Measurements from ENCODE around the gene CD177.
"Not testable (repeated sequence)": the region's sequence is repeated elsewhere in the genome, so short reads cannot be mapped to it uniquely, and the experiment has no call there.

CD177 gene

GRCh38 chr19:43380771-43381386, 27.4 kb downstream of the CD177 start:
- no peak for DNase-seq (ENCODE audit: low read depth)

DNA sequence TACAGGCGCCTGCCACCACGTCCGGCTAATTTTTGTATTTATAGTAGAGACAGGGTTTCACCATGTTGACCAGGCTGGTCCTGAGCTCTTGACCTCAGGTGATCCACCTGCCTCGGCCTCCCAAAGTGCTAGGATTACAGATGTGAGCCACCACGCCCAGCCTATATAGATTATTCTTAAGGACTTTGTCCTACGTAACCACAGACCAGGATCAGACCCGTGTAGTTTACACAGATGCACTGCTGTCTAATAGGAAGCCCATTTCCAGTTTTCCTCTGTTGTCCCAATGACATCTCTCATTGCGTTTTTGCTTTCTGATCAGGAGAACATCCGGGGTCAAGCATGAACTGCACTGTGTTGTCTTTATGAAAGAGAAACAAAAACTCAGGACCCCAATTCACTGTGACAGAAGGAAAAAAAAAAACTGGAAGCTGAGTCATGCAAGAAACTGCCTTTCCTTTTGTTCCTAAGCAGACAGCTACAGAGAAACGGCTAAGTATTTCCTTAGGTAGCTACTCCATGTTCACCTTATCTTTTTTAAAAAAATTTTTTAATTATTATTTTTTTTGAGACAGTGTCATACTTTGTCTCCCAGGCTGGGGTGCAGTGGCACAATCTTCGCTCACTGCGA, 29.2 kb downstream of the CD177 start:
- not testable (repeated sequence) for DNase-seq (ENCODE audit: low read depth)

GRCh38 chr19:43383254-43383653, 29.8 kb downstream of the CD177 start:
- not testable (repeated sequence) for DNase-seq (ENCODE audit: low read depth)

DNA sequence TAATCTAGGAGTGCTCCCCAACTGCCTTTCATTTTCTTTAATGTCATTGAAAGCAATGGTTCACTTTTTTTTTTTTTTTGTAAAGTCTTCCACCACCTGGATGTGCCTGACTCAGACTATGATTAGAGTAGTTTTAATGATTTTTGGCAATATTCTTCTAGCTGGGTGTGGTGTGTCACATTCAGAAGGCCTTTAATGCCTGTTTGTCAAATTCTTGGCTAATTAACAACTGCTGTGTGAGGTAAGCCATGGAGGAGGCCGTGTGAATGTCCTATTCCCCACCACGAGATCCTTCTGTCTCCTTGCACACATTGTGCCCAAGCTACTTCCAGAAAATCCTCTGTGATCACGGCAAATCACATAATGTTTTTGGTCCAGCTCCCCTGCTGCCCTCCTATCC, 30.3 kb downstream of the CD177 start:
- not testable (repeated sequence) for DNase-seq (ENCODE audit: low read depth)

- DNase-seq (ENCODE audit: low read depth), result not testable (repeated sequence)
Observed at GRCh38 chr19:43390903-43391551, 37.5 kb downstream of the CD177 start.

DNA sequence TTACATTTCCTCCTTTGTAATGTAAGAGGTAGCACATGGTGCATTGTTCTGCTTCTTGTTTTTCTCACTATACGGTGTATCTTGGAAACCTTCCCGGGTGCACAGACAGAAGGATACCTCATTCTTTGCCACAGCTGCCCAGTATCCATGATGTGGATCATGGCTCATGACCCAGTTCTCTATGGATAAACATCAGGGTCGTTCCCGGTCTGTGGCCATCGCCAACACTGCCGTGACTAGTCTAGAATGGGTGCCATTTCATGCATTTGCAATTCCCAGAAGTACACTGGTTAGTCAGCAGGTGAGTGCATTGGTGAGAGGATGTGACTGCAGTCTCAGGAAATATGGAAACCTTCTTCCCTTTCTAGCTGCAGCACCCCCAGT, 38.1 kb downstream of the CD177 start:
- not testable (repeated sequence) for DNase-seq (ENCODE audit: low read depth)

- not testable (repeated sequence) for DNase-seq (ENCODE audit: low read depth)
Observed at GRCh38 chr19:43393501-43393900, 40.0 kb downstream of the CD177 start.

DNA sequence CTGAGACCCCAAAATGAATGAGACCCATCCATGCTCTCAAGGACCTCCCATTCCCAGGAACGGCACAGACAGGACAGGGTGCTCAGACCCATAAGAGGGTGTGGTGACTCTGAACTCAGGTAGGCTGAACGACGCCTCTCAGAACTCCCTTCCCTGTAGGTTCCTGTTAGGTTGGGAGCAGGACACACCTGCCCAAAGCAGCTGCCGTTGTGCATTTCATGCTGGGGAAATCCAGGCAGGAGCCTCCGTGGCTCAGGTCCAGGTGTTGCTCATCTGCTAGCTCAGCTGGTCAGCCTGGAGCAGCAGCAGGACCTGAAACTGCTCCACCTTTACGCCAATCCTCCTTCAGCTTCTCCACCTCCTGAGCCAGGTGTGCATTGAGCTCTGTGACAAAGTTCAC, 42.1 kb downstream of the CD177 start:
- no peak for DNase-seq (ENCODE audit: low read depth)

- DNase-seq (ENCODE audit: low read depth), result no peak
Observed at GRCh38 chr19:43406297-43406696, 52.8 kb downstream of the CD177 start.

GRCh38 chr19:43407416-43408005, 54.0 kb downstream of the CD177 start:
- no peak for DNase-seq (ENCODE audit: low read depth)

- DNase-seq (ENCODE audit: low read depth), result no peak
Observed at GRCh38 chr19:43408043-43408442, 54.6 kb downstream of the CD177 start.

GRCh38 chr19:43409415-43409814, 55.9 kb downstream of the CD177 start:
- DNase-seq (ENCODE audit: low read depth), result no peak

GRCh38 chr19:43412441-43412840, 59.0 kb downstream of the CD177 start:
- DNase-seq (ENCODE audit: low read depth), result no peak

All from activated T-cell treated with anti-CD3 and anti-CD28 coated beads for 48 hours (primary cell).